Cardiac fibroblast (primary cell): Measurements from ENCODE around the gene DMC1.
"Not testable (repeated sequence)": the region's sequence is repeated elsewhere in the genome, so short reads cannot be mapped to it uniquely, and the experiment has no call there.

Source experiments
- DNase-seq, 2 donors: peaks; one replicate each; pipeline versions ENCODE4 v3.0.0 to v3.0.0-alpha.2; 2010; ENCODE audit warnings: low read depth in 2 of 2
- H3K4me3 ChIP-seq, 2 donors: replicated peaks in 1 of 2; 1 replicate in 1 of 2; 2 replicates in 1 of 2; pipeline ENCODE4 v1.5.1; 2011; ENCODE audit warnings: low read depth in 2 of 2, low read length in 2 of 2, mild to moderate bottlenecking in 2 of 2, moderate library complexity in 1 of 2
- CTCF ChIP-seq: IDR thresholded peaks from one replicate; pipeline ENCODE4 v1.5.1; 2011; ENCODE audit warnings: low read depth, mild to moderate bottlenecking, low read length, inconsistent platforms

The DMC1 gene

GRCh38 chr22:38569972-38570778, at the start of gene DMC1:
Gene DMC1 (minus strand): TSS chr22:38570183. CDS start chr22:38568256, 1,927 bp downstream.
- DNase-seq = peak; percentile 78 to 90
- peak within 1 kb of the TSS; percentile 70 to 71 for H3K4me3 ChIP-seq
- no peak for TF ChIP-seq CTCF

- TF ChIP-seq CTCF = no peak
- peak; percentile 11 to 68 for DNase-seq
These were observed 48.7 kb upstream of the DMC1 start for GRCh38 chr22:38618682-38619081.

GRCh38 chr22:38618258-38618657, 48.3 kb upstream of the DMC1 start:
- no peak for TF ChIP-seq CTCF
- no peak overlapping the region for H3K4me3 ChIP-seq
- no peak for DNase-seq

More at GRCh38 chr22:38618682-38619081, 48.7 kb upstream of the DMC1 start:
- H3K4me3 ChIP-seq = no peak overlapping the region

- not testable (repeated sequence) for H3K4me3 ChIP-seq, DNase-seq
These were observed 45.1 kb upstream of the DMC1 start for GRCh38 chr22:38615064-38615405.

- no peak overlapping the region for H3K4me3 ChIP-seq
- TF ChIP-seq CTCF = no peak
- DNase-seq = peak in 1 of 2 donors; percentile 24
These were observed 44.5 kb upstream of the DMC1 start for GRCh38 chr22:38614332-38615063.

GRCh38 chr22:38613588-38613987, 43.6 kb upstream of the DMC1 start:
- DNase-seq = no peak
- H3K4me3 ChIP-seq = no peak overlapping the region
- TF ChIP-seq CTCF = no peak

- DNase-seq = no peak
- no peak overlapping the region for H3K4me3 ChIP-seq
- no peak for TF ChIP-seq CTCF
These were observed 42.4 kb upstream of the DMC1 start for GRCh38 chr22:38612217-38613006.
